Measurements from ENCODE around the gene CEP128.
A peak's percentile ranks its signal among the peaks of the same experiment; 100 is the strongest.

CEP128 gene

DNA sequence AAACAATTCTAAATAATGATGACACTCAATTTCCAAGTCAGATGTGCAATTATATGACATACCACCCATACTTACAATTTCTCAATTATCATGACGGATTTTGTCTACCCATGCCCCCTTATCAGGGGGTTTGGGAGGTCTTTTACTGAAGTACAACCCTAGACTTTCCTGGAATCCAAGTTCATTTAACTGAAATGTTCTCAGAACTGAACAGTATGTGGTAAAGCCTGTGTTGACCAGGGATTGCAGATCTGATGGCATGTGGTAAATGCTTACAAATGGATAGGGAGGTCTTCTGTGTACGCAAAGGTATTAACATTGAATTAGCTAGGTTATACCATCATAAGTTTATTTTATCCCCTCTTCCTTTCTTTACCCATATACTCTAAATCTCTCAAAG, 281.8 kb downstream of the CEP128 start:
- peak; percentile 51 for DNase-seq

DNA sequence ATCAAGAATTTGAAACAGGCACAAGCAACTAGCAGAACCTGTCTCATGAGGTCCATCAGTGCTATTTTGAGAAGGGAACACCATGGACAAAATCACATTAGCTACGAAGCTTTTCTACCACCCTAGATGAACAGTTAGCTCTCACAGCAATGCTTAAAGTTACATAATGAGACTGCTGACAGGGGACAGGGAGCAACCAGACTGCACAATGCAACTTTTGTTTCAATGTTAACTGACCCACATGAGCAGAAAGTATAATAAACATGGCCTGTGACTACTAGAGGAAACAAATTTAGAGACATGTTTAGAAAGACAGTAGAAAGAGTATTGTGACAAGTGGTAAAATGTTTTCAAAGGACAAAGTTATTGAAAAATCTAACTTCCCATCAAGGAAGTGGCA, 282.8 kb downstream of the CEP128 start:
- no peak for DNase-seq

DNA sequence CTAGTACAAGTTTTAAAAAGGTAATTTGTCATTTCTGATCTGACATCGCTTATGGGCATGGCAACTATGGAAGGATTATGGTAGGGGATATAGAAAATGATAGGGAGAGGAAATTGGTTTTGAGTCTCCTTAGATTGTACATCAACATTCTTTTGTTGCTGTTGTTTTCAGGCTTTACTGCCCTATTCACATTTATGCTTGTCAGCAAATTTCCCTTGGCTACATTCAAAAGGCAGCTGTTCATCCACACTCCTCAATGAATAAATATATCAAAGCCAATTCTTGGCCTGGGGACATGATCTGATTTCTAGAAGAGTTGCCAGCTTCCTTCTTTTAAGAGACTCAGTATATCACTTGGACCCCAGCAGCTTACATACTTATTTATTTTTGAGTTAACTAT, 283.4 kb downstream of the CEP128 start:
- DNase-seq = no peak

DNA sequence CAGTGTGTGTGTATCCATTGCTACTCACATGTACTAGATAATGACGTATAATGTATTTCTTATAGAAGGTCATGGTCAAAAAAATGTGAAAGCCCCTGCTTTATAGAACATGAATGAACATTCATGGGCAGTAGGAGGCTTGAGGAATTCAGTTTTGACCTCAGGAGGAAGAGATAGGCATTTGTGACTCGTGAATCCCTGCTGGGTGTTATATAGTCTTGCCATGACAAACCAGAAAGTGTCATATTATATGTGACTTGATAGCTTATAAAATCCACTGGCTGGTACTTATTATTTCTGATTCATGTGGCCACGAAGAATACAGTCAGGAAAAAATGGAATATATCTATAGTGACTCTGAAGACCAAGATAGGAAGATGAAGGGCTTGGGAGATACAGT, 287.6 kb downstream of the CEP128 start:
- no peak for DNase-seq

DNA sequence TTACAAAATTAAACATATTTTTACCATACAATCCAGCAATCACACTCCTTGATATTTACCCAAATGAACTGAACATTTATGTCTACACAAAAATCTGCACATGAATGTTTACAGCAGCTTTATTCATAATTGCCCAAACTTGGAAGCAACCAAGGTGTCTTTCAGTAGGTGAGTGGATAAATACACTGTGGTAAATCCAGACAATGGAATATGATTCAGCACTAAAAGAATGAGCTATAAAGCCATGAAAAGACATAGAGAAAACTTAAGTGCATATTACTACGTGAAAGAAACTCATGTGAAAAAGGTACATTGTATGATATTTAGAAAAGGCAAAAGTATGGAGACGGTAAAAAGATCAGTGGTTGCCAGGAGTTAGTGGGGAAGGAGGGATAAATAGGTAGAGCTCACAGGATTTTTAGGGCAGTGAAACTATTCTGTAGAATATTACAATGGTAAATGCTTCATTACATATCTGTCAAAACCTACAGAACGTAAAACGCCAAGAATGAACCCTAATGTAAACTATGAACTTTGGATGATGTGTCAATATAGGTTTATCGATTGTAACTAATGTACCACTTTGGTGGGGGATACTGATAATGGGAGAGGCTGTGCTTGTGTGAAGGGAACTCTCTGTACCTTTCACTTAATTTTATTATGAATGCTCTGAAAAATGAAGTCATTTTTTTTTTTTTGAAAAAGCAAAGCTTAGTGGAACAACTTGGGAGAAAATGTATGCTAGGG, 295.7 kb downstream of the CEP128 start:
- DNase-seq = no peak

DNA sequence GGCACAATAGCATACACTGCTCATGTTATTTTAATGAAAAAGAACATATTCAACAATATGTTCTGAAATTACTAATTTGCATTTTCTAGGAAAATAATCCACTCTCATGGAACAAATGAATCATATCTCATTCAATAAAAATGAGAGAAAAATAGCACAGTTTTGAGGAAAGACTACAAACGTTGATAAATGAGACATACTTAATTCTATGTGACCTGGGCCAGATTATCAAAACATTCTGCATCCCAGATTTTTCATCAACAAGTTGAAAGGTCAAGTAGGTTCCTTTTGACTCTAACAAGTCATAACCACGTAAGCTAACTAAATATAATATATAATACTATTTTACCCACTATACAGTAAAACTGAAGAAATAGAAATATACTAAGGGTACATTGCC, 296.7 kb downstream of the CEP128 start:
- no peak for DNase-seq

DNA sequence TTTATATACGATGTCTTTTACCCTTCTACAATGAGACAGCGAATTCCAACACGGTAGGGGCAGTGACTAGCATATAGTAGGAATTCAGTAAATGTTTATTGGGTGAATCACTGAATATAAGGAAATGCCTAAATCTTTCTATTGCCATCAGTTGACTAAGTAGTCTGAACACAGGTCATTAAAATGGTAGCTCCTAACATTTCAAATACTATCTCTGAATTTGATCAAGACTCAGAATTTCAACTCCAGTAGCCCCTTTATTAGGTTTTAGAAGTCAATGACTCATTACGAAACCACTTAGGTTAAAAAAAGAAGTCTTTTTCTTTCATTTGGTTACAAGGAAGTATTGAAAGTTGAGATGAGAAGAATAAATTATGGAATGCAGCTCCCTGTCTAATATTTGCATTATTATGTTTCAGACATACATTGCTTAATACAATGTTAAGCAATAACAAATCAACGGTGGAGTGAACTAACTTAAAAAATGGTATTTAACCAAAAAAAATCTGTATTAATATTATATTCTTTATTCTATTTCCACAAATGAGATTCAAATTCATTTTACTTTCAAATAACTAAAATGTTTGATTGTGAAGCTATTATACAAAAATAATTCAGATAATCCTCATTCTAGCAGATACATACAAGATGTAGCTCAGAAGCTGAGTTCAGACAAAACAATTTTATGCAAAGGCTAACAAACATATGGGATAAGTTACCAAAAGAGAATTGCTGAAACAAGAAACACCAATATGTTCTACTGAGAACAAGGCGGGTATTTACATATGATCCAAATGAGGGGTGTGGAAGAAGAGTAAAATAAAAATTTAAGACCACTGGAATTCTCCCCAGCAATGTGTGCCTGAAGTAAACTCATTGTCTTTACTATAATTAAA, 302.7 kb downstream of the CEP128 start:
- DNase-seq = no peak

DNA sequence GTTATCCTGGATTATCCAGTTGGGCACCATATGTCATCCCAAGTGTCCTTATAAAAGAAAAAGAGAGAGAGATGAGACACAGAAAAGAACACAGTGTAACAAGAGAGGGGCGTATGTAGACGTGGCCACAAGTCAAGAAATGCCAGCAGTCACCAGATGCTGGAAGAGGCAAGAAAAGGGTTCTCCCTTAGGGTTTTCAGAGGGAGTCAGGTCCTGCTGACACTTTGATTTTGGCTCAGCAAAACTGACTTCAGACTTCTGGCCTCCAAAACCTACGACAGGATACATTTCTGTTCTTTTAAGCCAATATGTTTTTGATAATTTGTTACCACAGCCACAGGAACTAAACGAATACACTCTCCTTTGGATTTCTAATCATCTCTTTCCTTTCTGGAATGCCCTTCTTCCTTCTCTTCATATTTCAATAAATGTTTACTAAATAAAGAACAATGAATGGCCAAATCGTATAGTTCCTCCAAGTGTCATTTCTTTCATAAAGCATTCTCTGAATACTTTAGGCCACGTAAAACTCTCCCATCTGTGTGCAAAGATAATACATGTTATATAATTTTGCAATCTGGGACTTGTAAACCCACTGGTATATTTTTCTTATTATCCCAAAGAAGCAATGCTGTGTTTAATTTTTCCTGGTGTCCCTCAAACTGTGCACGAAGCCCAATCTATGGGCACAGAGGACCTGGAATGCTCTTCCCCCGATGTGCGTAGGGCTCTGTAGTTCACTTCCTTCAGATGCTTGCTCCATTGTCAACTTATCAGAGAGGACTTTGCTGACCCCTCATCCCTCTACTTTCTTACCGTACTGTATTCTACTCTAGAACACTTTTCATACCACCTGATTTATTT, 303.6 kb downstream of the CEP128 start:
- DNase-seq = no peak

DNA sequence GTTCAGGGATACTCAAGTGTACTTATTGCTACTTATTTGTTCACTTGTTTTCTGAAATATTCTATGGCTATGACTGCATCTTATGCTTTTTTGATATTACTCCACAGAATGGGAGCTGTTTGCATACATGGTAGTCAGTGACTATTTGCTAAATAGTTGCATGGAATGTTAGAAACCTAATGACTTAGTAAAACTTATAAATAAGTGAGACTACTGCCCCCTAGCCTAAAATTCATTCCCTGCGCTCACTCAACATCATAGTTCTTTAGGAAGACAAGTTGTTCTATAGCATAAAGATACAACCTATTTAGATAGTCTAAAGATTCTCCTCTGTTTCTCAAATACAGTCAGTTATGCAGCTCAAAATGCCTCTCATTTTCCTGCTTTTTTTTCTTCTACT, 305.5 kb downstream of the CEP128 start:
- DNase-seq = peak; percentile 14

DNA sequence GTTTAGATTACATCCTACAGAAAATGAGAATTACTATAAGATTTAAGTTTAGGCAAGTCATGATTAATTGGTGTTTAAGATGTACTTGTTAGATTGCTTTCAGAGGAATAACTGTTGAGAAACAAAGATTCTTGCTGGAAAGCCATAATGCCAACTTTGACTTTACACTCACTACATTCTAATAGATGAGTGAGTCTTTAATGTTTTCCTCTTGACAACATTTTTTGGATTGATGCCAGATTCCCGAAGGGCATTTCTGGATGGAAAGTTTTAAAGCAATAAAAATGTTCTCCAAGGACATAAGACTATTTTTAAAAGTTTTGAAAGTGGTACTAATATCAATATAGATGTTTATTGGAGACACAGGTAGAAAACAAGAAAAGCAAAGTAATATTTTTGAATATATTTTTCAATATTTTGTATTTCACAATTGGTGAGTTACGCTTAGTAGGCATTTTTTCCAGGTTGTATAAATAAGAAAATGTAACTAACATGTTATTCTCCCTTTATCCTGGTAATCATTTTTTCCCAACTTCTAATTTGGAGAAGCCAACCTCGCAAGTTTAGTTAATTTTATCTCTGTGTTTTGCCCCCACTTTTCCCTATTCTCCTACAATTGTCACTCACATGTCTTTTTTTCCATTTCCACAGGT, 307.3 kb downstream of the CEP128 start:
- no peak for DNase-seq

DNA sequence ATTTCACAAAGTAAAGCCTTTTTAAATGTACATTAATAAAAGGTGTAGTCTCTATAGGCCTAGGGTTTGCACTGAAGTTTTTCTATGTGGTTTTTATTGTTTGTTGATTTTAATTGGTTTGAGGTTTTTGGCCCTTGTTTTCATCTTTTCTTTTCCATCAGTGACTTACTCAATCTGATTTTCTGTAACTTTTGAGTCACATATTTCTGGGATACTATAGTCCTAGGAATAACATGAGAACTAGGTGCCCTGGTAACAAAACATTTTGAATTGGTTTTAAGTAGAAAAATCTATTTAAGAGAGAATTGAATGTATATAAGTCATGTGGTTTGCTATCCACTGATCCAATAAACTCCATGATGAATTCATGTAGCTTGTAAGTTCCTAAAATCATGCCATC, 311.9 kb downstream of the CEP128 start:
- DNase-seq = no peak

DNA sequence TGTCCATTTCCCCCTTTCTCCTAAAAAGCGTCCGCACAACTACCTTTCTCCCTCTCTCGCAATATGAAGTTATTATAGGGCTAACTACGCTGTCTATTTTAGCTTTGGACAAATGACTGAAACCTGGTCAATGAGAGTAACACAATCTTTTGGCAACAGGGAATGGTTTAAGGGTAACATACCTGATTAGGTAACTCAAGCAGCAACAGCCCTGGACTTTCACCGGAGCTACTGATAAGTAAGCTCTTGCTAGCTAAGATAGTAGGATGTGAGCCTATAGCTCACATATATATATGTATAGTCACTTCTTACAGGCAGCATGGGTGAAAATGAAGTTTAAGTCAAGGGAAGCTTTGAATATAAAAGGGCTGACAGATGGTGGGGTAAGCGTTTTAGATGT, 313.0 kb downstream of the CEP128 start:
- no peak for DNase-seq

DNA sequence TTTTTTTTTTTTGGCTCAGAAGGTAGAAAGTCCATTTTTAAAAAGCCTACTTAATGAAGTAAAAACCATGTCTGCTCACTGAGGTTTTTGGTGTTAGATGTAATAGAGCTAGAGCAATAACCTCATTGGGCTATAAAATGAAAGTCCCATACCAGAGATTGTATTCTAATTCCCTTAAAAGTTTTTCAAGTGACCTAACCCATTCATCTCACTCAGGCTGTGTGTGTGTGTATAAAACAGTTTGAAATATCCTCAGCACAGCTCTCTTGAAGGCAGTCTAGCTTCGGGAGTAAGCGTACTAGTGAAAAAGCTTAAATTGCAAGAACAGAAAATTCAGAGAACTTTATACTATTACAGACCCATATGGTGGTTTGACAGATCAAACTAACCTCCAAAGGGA, 313.8 kb downstream of the CEP128 start:
- no peak for DNase-seq

DNA sequence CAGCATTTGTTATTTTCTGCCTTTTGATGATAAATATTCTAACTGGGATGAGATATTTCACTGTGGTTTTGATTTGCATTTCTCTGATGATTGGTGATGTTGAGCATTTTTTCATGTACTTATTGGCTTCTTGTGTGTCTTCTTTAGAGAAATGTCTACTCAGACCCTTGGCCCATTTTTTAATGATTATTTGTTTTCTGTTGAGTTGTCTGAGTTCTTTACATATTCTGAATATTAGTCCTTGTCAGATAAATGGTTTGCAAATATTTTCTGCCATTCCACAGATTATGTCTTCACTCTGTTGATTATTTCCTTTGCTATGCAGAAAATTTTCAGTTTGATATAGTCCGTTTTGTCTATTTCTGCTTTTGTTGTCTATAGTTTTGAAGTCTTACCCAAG, 317.0 kb downstream of the CEP128 start:
- no peak for DNase-seq

DNA sequence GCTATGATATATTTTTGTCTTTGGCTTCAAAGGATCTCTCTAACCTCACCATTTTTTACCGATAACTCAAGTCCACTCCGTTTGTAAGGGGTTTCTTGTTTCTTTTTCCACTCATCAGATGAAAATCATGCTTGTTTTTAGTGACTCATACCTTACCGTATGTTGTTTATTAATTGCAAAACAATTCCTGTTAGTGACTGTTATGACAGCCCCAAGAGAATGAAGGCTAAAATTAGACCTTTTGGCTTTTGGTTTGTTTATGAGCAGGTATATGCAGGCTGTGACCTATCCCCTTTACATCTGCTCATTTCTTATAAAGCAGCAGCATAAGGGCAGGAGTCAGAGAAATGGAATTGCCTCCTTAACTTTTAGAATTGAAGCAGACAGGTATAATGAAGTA, 319.8 kb downstream of the CEP128 start:
- no peak for DNase-seq

DNA sequence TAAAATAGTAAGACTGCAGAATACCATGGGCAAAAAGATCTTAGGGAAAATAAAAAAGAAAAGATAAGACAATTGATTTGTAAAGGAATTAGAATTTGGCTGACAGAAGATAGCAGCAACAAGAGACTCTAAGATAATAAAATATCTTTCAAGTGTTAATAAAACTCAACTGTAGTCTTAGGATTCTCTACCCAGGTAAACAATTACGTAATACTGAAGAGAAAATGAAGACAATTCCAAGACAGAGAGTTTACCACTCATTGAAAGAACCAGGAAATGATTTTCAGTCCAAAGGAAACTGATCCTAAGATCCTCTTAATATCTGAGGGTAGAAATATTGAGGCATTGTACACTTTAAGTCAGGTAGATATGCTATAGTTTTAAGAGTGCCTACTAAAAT, 321.1 kb downstream of the CEP128 start:
- no peak for DNase-seq

DNA sequence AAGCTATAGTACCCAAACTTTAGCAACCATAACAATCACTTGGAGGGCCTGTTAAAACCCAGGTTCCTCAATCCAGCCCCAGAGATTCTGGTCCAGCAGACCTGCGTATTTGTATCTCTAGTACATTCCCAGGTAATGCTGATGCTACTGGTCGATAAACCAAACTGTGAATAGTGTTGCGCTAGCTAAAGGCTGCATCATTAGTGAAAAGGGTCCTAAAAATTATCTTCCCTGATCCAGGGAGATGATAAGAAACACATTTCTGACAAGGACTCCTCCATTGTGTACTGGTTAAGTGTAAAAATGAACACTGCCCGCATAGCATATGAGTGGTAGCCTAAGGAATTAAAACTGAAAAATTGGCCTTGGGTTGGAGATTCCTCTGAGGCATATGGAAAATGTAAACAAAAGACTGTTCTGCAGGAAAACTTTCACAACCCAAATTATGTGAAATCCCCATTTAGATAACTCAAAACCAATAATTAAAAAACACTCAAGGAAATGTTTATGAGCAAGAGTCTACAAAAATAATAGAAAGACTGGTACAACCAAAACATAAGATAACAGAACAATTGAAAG, 322.7 kb downstream of the CEP128 start:
- DNase-seq = no peak

DNA sequence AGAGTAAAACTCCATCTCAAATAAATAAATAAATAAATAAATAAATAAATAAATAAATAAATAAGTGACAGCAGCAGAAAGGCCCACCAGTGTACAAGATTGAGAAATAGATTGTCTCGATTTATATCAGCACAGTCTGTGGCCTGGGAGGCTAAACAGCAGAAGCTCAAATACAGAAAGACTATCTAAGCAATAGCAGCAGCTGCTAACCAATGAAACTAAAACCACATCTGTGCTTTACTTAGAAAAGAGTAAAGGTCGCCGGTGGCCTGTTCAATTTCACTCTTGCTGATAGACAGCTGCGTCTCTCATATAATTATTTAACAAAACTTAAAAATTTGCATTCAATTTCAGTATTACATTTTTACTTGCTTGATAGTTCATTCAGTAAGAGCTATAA, 325.7 kb downstream of the CEP128 start:
- peak; percentile 9 for DNase-seq

DNA sequence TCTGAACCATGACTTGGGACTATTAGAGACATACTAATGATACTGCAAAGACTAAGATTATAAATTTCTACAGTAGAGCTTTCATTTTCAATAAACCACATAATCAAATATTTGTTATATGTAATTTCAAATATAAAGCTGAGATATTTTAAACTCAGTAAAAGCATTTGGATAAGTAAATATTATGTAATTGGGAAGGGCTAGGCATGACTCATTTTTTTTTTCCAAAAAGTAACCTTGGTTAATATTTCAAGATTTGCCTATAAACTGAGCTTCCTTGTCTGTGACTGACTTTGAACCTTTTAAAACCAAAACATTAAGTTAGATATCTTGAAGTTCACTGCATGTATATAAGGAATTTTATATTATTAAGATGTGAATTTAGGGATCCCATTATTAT, 332.5 kb downstream of the CEP128 start:
- DNase-seq = no peak

DNA sequence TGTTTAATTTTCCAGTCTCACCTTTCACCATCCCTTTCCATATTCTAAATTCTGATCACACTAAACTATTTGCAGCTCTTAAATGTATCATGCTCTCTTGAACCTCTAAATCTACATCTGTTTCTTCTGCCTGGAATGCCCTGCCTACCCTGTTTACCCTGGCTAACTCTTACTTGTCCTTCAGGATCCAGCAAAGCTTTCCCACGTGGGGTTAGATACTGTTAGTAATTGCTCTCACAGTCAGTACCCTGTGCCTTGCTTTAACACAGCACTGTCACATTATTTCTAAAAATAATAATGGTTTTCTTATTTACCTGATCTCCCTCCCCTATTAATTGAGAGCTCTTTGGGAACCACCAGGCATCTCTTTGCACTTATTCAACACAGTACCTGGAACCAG, 333.0 kb downstream of the CEP128 start:
- no peak for DNase-seq

DNA sequence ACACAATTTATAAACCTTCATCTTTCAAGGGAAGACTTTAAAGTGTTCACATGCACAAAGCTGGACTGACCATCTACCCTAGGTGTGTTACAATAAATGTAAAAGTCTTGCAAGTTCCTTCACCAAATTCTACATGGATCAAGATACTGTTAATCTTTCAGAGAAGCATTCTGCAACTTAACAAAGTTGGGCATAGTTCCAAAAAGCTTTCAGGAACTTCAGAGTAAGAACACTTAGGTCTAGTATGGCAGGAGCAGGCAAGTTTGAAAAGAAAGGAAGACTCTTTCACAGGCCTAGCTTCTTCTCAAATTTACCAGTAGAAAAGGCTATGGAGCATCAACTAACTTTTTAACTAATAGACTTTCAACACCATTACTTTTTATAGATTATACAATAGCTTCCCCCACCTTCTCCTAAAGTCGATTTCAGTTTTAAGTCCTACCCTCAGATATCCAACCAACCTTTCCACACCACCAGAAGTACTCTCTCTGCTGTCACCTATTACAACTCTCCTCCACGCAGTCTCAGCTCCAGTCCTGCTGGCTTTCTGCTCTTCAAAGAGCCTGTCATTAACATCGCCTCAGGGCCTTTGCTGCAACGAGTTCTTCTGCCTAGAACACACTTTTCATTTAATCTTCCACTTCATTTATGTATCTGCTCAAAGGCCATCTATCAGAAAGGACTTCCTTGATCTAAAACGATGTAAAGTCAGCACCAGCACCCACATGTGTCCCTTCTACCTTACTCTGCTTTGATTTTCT, 333.9 kb downstream of the CEP128 start:
- DNase-seq = peak; percentile 59

DNA sequence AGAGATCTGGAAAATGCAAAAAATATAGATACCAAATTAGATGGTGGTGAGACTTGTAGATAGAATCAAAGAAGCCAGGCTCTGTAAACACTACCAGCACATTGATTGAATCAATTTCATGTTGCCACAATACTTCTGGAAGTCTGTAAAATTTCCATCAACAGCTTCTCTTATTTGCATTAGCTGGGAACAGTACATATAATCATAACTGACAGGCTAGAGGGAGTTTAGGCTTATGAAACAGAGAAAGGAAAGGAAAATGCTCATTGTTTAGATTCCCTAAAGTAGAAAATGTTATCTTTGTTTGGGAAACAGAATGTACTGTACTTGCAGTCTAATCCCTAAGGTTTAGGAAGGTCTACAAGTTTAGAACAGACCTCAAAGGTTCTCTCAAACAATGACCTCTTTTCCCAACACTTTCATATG, 335.2 kb downstream of the CEP128 start:
- DNase-seq = no peak

All from hematopoietic multipotent progenitor cell treated with erythropoietin and hydrocortisone succinate and interleukin-3 and kit ligand, for 6 days (in vitro differentiated cells).